Glomerular visceral epithelial cell (primary cell): ENCODE measurements around the gene OR2T12.
"Not testable (repeated sequence)": the region's sequence is repeated elsewhere in the genome, so short reads cannot be mapped to it uniquely, and the experiment has no call there.

Experiments used
- DNase-seq: peaks from one replicate; pipeline ENCODE4 v3.0.0-alpha.2; 2016; ENCODE audit errors: extremely low spot score

OR2T12 gene, protein sequence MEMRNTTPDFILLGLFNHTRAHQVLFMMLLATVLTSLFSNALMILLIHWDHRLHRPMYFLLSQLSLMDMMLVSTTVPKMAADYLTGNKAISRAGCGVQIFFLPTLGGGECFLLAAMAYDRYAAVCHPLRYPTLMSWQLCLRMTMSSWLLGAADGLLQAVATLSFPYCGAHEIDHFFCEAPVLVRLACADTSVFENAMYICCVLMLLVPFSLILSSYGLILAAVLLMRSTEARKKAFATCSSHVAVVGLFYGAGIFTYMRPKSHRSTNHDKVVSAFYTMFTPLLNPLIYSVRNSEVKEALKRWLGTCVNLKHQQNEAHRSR

DNA sequence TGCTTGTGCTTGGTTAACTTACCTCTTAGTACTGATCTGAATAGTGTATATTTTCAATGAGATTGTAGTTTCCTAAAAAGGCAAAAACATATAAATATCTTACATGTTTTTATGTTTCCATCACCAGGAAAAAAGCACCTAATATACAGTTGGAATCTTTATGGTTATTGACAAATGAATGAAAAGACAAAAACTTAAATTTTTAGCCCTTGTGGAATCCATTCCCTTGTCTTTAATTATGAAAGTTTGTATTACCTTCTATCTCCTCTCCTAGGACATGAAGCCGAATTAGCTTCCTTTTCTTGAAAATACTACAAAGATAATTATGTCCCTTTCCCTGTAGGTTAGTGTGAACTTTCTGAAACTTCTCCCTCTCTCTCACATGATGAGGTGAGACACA is at the start of gene OR2T12:
Gene OR2T12, minus strand, starts transcription at position 101 of the 400 bp plus-strand sequence. CDS start 7,846 bp downstream, outside the sequence.
- DNase-seq = no peak

DNA sequence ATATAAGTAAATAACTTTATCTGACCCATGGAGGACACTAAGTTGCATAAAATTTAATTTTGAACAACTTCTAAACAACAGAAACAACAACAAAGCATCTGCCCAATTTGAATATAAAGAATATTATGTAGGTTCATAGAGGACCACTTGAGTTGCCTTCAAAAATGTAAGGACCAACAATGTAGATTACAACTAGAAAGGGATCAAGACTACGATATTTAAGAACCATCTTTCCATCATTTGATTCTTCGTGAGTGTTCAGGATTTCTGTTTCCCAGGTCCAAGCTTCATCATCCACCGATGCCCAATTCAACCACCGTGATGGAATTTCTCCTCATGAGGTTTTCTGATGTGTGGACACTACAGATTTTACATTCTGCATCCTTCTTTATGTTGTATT is 45.3 kb upstream of the OR2T12 start, which contains the start of gene OR14C36:
Gene OR14C36, plus strand, starts transcription at position 301 of the 400 bp plus-strand sequence. Its CDS starts 0 bp downstream, at position 301.
- no peak for DNase-seq

DNA sequence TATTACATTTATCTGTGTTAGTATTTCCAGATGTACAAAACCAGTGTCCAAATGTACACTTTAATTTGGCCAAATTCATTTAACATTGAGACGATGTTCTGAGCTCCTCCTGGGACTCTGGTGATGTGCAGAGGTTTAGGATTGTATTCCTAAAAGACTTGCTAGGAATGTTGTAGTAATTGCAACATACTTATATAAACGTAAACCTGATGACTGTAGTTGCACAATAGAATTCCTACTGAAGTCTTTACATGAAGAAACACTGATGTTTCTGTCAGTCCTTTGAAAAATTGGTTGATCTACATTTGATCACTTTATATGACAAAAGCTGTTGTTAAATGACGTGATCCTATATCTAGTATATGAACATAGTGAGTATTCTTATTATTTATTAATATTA is 40.2 kb upstream of the OR2T12 start:
- no peak for DNase-seq

DNA sequence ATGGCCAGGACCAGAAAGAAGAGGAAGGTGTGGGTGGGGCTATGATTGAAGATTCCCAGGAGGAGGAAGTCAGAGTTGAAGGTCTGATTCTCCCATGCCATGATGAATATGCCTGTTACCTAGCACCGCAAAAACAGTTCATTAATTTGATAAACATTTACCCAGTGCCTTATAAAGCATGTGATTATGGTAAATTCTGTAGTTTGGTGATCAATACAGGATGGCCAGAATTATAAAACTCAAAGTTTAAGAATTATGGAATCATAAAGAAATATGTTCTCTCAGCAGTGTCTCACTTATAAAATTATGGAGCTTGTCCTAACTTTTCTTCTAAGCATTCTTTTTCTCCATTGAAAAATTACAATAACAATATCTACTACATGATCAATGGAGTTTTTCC is 21.2 kb upstream of the OR2T12 start, which contains the start of gene OR2M7:
Gene OR2M7, minus strand, starts transcription at position 101 of the 400 bp plus-strand sequence. Its CDS starts 0 bp downstream, at position 101.
- DNase-seq = no peak

DNA sequence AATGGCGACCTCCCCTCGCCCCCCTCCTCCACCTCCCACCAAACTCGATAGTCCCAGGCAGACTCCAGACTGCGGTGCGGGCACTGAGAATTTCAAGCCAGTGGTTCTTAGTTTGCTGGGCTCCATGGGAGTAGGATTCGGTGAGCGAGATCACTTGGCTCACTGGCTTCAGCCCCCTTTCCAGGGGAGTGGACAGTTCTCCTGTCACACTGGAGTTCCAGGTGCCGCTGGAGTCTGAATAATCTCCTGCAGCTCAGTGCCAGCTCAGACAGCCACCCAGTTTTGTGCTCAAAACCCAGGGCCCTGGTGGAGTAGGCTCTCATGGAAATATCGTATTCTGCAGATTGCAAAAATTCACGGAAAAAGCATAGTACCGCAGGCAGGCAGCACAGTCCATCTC is 13.6 kb upstream of the OR2T12 start:
- no peak for DNase-seq

DNA sequence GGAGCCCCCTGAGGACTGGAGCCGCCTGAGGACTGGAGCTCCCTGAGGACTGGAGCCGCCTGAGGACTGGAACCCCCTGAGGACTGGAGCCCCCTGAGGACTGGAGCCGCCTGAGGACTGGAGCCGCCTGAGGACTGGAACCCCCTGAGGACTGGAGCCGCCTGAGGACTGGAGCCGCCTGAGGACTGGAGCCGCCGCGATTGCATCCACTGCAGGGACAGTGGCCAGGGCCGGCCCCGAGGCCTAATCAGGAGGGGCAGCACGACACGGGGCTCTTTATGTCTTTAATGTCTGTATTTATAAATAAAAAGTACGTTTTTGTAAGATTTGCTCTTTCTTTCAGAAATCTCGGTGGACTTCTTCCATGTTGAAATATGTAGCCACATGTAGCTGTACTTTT is 3.5 kb upstream of the OR2T12 start:
- DNase-seq = not testable (repeated sequence)

DNA sequence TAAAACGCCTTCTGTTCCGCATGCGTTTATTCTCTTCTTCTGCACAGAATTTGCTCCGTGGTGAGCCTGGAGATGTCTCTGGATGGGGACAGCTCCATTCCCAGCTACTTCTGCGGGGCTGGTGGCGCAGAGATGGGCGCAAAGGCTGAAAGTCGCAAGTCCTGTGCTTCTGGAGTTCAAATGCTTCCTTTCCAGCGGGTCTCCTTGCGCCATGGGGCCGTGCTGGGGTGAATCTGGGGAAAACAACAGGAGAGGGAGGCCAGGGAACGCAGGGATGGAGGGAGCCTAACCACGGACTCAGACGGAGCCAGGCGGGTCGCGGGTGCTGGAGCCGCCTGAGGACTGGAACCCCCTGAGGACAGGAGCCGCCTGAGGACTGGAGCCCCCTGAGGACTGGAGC is 2.9 kb upstream of the OR2T12 start:
- no peak for DNase-seq

DNA sequence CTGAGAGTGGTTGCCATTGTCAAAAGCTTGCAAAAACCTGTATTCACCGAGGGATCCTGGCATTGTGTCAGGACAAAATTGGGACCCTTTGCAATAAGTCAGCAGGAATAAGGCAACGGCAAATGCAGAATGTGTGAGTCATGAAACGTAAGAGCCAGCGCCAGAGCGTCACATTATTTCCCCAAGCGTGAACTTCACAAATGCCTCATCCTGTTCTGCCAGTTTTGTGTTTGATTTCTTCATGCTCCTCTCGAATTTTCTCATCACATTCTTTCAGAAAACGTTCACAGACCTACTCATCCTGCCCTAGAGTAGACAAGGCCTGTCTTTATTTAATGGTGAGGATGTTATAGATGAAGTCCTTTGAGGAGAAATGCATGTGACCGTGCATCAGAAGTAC is 2.4 kb upstream of the OR2T12 start:
- not testable (repeated sequence) for DNase-seq

DNA sequence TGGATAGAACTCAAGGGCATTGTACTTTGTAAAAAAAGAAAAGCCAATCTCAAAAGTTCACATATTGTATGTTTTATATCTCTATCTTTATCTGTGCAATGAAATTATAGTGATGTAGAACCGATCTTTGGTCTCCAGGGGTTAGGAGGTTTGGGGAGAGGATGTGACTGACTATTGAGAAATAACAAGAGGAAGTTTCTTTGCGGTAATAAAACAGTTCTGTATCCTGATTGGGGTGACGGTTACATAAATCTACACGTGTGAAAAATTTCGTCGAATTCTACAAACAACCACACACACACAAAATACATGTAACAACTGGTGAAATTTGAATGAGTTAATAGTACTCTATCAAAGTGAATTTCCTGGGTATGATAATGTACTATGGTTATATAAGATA is 14.8 kb downstream of the OR2T12 start:
- no peak for DNase-seq

DNA sequence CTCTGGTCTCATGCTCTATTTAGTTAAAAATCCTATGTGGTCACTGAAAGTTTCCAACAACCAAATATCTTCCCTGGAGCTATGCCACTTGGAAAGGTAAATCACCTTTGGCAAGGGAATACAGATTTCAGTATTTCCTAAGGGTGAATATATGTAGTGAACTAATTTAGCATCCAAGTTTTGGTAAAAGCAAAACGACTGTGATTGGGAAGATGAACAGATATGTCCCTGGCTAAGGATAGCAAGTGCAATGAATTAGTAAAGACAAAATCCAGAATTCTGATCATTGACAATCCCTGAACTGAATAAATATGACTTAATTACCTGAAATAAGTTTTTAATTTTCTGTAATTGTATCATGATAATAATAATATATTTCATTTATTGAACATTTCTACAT is 25.3 kb downstream of the OR2T12 start, which contains the start of gene OR2T33:
Gene OR2T33, minus strand, starts transcription at position 101 of the 400 bp plus-strand sequence. CDS start 4,162 bp downstream, outside the sequence.
- no peak for DNase-seq

DNA sequence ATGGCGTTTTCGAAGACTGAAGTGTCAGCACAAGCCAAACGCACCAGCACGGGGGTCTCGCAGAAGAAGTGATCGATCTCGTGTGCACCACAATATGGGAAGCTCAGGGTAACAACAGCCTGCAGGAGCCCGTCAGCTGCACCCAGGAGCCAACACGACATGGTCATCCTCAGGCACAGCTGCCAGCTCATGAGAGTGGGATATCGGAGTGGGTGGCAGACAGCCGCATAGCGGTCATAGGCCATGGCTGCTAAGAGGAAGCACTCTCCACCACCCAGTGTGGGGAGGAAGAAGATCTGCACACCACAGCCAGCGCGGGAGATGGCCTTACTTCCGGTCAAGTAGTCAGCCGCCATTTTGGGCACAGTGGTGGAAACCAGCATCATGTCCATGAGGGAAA is 30.0 kb downstream of the OR2T12 start:
- not testable (repeated sequence) for DNase-seq

DNA sequence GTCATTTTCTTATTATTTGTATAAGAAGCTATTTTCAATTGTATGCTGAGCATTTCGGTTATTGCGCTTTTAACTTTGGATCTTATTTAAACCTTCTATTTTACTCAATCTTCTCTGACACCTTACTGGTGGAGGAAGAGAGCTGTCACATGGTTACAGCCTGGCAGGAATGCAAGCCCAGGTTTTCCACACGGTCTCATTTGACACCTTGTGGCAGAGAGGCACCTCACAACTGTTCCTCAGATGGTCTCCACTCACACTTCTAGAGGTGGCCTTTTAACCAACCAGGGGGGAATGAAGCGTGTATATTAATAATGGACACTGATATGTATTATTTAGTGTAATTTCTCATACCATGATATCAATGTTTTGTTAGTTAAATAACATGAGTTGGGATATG is 35.0 kb downstream of the OR2T12 start:
- no peak for DNase-seq

DNA sequence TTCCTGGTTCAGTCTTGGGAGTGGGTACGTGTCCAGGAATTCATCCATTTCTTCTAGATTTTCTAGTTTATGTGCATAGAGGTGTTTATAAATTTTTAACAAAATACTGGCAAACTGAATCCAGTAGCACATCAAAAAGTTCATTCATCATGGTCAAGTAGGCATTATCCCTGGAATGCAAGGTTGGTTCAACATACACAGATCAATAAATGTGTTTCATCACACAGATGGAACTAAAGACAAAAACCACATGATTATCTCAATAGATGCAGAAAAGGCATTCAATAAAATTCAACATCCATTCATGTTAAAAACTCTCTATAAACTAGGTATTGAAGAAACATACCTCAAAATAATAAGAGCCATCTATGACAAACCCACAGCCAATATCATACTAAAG is 43.9 kb downstream of the OR2T12 start:
- not testable (repeated sequence) for DNase-seq

DNA sequence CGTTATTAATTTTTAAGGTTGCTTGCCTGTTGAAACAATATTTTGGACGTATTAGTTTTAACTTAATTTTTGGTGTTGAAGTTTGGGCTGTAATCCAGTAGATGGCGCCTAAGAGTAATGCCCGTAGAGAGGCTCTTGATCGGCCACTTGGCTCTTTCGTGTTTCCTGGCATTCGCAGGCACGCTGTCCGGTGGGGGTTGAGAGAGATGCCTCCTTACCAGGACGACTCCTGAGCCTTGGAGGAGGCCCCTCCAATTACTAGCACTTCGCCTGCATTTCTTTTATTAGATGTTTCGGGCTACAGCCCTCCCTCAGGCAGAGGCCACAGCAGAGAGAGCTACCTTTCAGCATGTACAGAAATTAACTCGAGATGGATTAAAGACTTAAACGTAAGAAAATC is 60.0 kb downstream of the OR2T12 start:
- DNase-seq = peak; percentile 6
